GM19467 (cell line): ENCODE data around the gene PHACTR3.

Experiments used
- ATAC-seq: cut with Tn5 transposase; IDR thresholded peaks from one replicate; pipeline ENCODE4 v1.9.1; 2021; ENCODE audit warnings: mild to moderate bottlenecking, moderate library complexity; ENCODE audit not compliant: unreplicated experiment

Gene PHACTR3

DNA sequence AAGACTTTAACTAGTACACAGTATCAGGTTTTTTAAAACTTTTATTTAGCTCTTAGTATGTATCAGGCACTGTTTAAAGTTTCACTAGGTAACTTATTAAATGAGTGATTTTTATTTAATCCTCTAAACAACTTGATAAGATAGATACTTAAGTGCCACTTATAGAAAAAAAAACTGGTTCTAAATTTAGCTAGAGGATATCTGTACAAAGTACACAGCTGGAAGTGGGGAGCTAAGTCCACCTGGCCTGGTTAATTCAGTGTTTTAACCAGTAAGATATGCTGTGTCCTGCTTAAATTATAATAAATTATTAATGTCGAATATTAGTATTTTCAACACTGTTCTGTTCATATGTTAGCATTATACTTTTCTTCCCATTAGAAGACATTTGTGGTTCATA, 291.6 kb downstream of the PHACTR3 start:
- ATAC-seq, result no peak
